Liver (tissue), 9 donors: Measurements from ENCODE around the gene GNG8. TPM values are rescaled to one million over a fixed set of nuclear protein-coding genes. Genes with fewer than 3 reads are reported as not detected.

ENCODE experiments used
- DNase-seq: peaks from one replicate; pipeline ENCODE4 v3.0.0-alpha.2; 2017; ENCODE audit warnings: low spot score
- H3K27ac ChIP-seq, 2 donors: one replicate each; pipeline ENCODE4 v1.7.0; 2013; ENCODE audit warnings: inconsistent platforms in 2 of 2, low read length in 2 of 2, control low read depth in 1 of 2, low read depth in 1 of 2, mild to moderate bottlenecking in 1 of 2
- H3K27me3 ChIP-seq, 4 donors: one replicate each; pipeline versions ENCODE4 v1.6.1 to v1.7.0; 2013; ENCODE audit warnings: low read length in 3 of 4, inconsistent platforms in 1 of 4, mild to moderate bottlenecking in 1 of 4, moderate library complexity in 1 of 4; ENCODE audit not compliant: control insufficient read depth in 4 of 4, insufficient read depth in 4 of 4
- H3K36me3 ChIP-seq, 4 donors: one replicate each; pipeline versions ENCODE4 v1.6.1 to v1.7.0; 2013; ENCODE audit warnings: low read length in 3 of 4, mild to moderate bottlenecking in 3 of 4, low read depth in 1 of 4, moderate library complexity in 1 of 4; ENCODE audit not compliant: control insufficient read depth in 4 of 4, insufficient read depth in 3 of 4
- H3K4me1 ChIP-seq, 4 donors: one replicate each; pipeline versions ENCODE4 v1.6.1 to v1.7.0; 2013; ENCODE audit warnings: low read length in 3 of 4, mild to moderate bottlenecking in 3 of 4, moderate library complexity in 1 of 4; ENCODE audit not compliant: control insufficient read depth in 4 of 4, insufficient read depth in 4 of 4
- H3K4me3 ChIP-seq, 3 donors: one replicate each; pipeline versions ENCODE4 v1.6.1 to v1.7.0; 2013; ENCODE audit warnings: low read length in 3 of 3, control low read depth in 1 of 3, low read depth in 1 of 3, mild to moderate bottlenecking in 1 of 3
- H3K9ac ChIP-seq, 2 donors: one replicate each; pipeline ENCODE4 v1.7.0; 2013; ENCODE audit warnings: low read length in 2 of 2, mild to moderate bottlenecking in 2 of 2, moderate library complexity in 2 of 2, control low read depth in 1 of 2, low read depth in 1 of 2
- H3K9me3 ChIP-seq, 4 donors: one replicate each; pipeline versions ENCODE4 v1.6.1 to v1.7.0; 2013; ENCODE audit warnings: low read length in 3 of 4; ENCODE audit not compliant: control insufficient read depth in 4 of 4
- CTCF ChIP-seq: fragments of 150-350 bp; IDR thresholded peaks from 2 replicates; pipeline ENCODE4 v1.5.1; 2017; ENCODE audit warnings: improper control_type of control experiment, low read depth, low read length; ENCODE audit not compliant: missing input control
- EGR1 ChIP-seq, 2 donors: IDR thresholded peaks; 2 replicates each; pipeline ENCODE4 v1.6.1; 2016 to 2018; ENCODE audit warnings: antibody characterized with exemption in 2 of 2, low read depth in 2 of 2
- FOXA1 ChIP-seq: IDR thresholded peaks from 2 replicates; pipeline ENCODE4 v1.6.1; 2016; ENCODE audit warnings: antibody characterized with exemption
- FOXA2 ChIP-seq: IDR thresholded peaks from 2 replicates; pipeline ENCODE4 v1.6.1; 2016; ENCODE audit warnings: antibody characterized with exemption
- GABPA ChIP-seq, 2 donors: IDR thresholded peaks in 1 of 2; conservative IDR thresholded peaks in 1 of 2; 2 replicates each; pipeline ENCODE4 v1.6.1; 2016; ENCODE audit warnings: antibody characterized with exemption in 2 of 2, mild to moderate bottlenecking in 1 of 2, moderate library complexity in 1 of 2
- HNF4A ChIP-seq, 2 donors: conservative IDR thresholded peaks; 2 replicates each; pipeline ENCODE4 v1.6.1; 2016; ENCODE audit warnings: antibody characterized with exemption in 2 of 2, mild to moderate bottlenecking in 2 of 2
- HNF4G ChIP-seq: IDR thresholded peaks from 2 replicates; pipeline ENCODE4 v1.6.1; 2016; ENCODE audit warnings: antibody characterized with exemption
- MAX ChIP-seq: IDR thresholded peaks from 2 replicates; pipeline ENCODE4 v1.6.1; 2016; ENCODE audit warnings: antibody characterized with exemption
- NR2F2 ChIP-seq: IDR thresholded peaks from 2 replicates; pipeline ENCODE4 v1.6.1; 2016; ENCODE audit warnings: antibody characterized with exemption
- RAD21 ChIP-seq, 2 donors: IDR thresholded peaks; 2 replicates each; pipeline ENCODE4 v1.6.1; 2016; ENCODE audit warnings: antibody characterized with exemption in 2 of 2, mild to moderate bottlenecking in 2 of 2
- REST ChIP-seq: IDR thresholded peaks from 2 replicates; pipeline ENCODE4 v1.6.1; 2016; ENCODE audit warnings: antibody characterized with exemption, mild to moderate bottlenecking
- RXRA ChIP-seq, 2 donors: IDR thresholded peaks; 2 replicates each; pipeline ENCODE4 v1.6.1; 2017 to 2018; ENCODE audit warnings: antibody characterized with exemption in 2 of 2, mild to moderate bottlenecking in 1 of 2
- SP1 ChIP-seq: IDR thresholded peaks from 2 replicates; pipeline ENCODE4 v1.6.1; 2018; ENCODE audit warnings: antibody characterized with exemption, mild to moderate bottlenecking
- TAF1 ChIP-seq: conservative IDR thresholded peaks from 2 replicates; pipeline ENCODE4 v1.6.1; 2016; ENCODE audit warnings: antibody characterized with exemption, mild to moderate bottlenecking
- YY1 ChIP-seq: IDR thresholded peaks from 2 replicates; pipeline ENCODE4 v1.6.1; 2016; ENCODE audit warnings: antibody characterized with exemption, mild to moderate bottlenecking
- WGBS: extraction: QIAGEN DNeasy Blood & Tissue Kit; methylation state at CpG from one replicate; pipeline ENCODE4 v1.1.7; 2013; 5-methylcytosine and 5-hydroxymethylcytosine counted together
- polyA plus RNA-seq, 2 donors: library from polyadenylated mRNA; stranded (reverse) in 1 of 2; unstranded in 1 of 2; fragments of 200-250 nt in 1 of 2; fragments of >200 nt in 1 of 2; fragmentation: Nextera tagmentation in 1 of 2; extraction: Ambion mirVana in 1 of 2; gene quantifications; one replicate each; pipeline versions ENCODE4 v1.2.1 to v1.2.3, GENCODE V29; 2013 to 2015
- total RNA-seq, 2 donors: library from RNA; depleted of rRNA; stranded (reverse); fragments of >200 nt; gene quantifications; one replicate each; pipeline ENCODE4 v1.2.3, GENCODE V29; 2014
- donor health status: healthy.
- donor health status: healthy.
- donor health status: healthy.
- donor health status: healthy.
- donor health status: healthy.

Gene GNG8
- total and polyA plus RNA-seq, 4 donors = not detected

GRCh38 chr19:46586294-46586693 lies 49.7 kb downstream of the GNG8 start:
- Histone ChIP-seq H3K4me3 (no peak overlapping the region), H3K9ac (no peak overlapping the region), H3K27ac (no peak overlapping the region), H3K27me3 (no peaks in the 10 kb centered on the region), H3K36me3 (no peaks in the 10 kb centered on the region), H3K4me1 (no peaks in the 10 kb centered on the region), H3K9me3 (no peaks in the 10 kb centered on the region)
- TF ChIP-seq RXRA (IDR thresholded peaks at IDR 0.05) (no peak), NR2F2 (no peak), FOXA1 (no peak), YY1 (no peak), HNF4G (no peak), GABPA (IDR thresholded peaks at IDR 0.05 in 1 of 2, conservative IDR thresholded peaks at IDR 0.05 in 1 of 2) (no peak), RAD21 (IDR thresholded peaks at IDR 0.05) (no peak), EGR1 (IDR thresholded peaks at IDR 0.05; ENCODE audit: low read depth in 2 of 2) (no peak), MAX (no peak), TAF1 (no peak), SP1 (no peak), HNF4A (conservative IDR thresholded peaks at IDR 0.05) (no peak), FOXA2 (no peak), REST (no peak)
- WGBS = 82% methylated on average over 4 of the region's 4 CpGs
- DNase-seq = no peak

- Histone ChIP-seq H3K27me3 (no peaks in the 10 kb centered on the region), H3K27ac (no peak overlapping the region), H3K36me3 (no peaks in the 10 kb centered on the region), H3K4me3 (no peak overlapping the region), H3K9ac (no peak overlapping the region), H3K9me3 (no peaks in the 10 kb centered on the region), H3K4me1 (no peaks in the 10 kb centered on the region)
- 93% methylated on average over 1 of the region's 1 CpG for WGBS
- no peak for TF ChIP-seq TAF1
- TF ChIP-seq YY1 = no peak
- no peak for TF ChIP-seq FOXA2
- TF ChIP-seq CTCF = no peak
- TF ChIP-seq RXRA (IDR thresholded peaks at IDR 0.05) = no peak
- DNase-seq = no peak
Observed at GRCh38 chr19:46585539-46585938, 50.5 kb downstream of the GNG8 start.

Other genes starting within 250 kb of the GNG8 start
- gene CCDC8, start 222.6 kb downstream of the GNG8 start, total RNA-seq = 1 to 10 TPM in 1 of 2 donors, under 1 TPM in 1; 0.75 to 5.9 TPM
- under 1 TPM; 0.18 to 0.48 TPM for gene CCDC8, start 222.6 kb downstream of the GNG8 start, polyA plus RNA-seq
- gene PNMA8C, start 207.3 kb downstream of the GNG8 start, total RNA-seq = under 1 TPM in 1 of 2 donors, not detected in 1; under 0.01 TPM
- gene PNMA8C, start 207.3 kb downstream of the GNG8 start, polyA plus RNA-seq = not detected
- gene PNMA8A, start 164.6 kb downstream of the GNG8 start, total RNA-seq = under 1 TPM; 0.17 to 0.93 TPM
- gene PNMA8A, start 164.6 kb downstream of the GNG8 start, polyA plus RNA-seq = under 1 TPM in 1 of 2 donors, not detected in 1; 0.22 TPM
- under 1 TPM; 0.51 to 0.59 TPM for gene PNMA8B, start 140.3 kb downstream of the GNG8 start, total RNA-seq
- under 1 TPM; 0.15 to 0.27 TPM for gene PNMA8B, start 140.3 kb downstream of the GNG8 start, polyA plus RNA-seq
- 100 to 1,000 TPM in 1 of 2 donors, 10 to 100 TPM in 1; 73.3 to 112 TPM for gene CALM3, start 34.9 kb downstream of the GNG8 start, total RNA-seq
- gene CALM3, start 34.9 kb downstream of the GNG8 start, polyA plus RNA-seq = 10 to 100 TPM; 51.4 to 90.0 TPM
- 1 to 10 TPM; 1.4 to 2.8 TPM for gene PTGIR, start 11.1 kb downstream of the GNG8 start, total RNA-seq
- gene PTGIR, start 11.1 kb downstream of the GNG8 start, polyA plus RNA-seq = 1 to 10 TPM; 2.9 to 5.9 TPM
- gene DACT3, start 25.0 kb upstream of the GNG8 start, total RNA-seq = 1 to 10 TPM; 1.0 to 1.1 TPM
- 1 to 10 TPM in 1 of 2 donors, under 1 TPM in 1; 0.32 to 1.4 TPM for gene DACT3, start 25.0 kb upstream of the GNG8 start, polyA plus RNA-seq
- 10 to 100 TPM in 1 of 2 donors, 1 to 10 TPM in 1; 8.5 to 14.4 TPM for gene PRKD2, start 80.9 kb upstream of the GNG8 start, total RNA-seq
- gene PRKD2, start 80.9 kb upstream of the GNG8 start, polyA plus RNA-seq = 10 to 100 TPM in 1 of 2 donors, 1 to 10 TPM in 1; 7.3 to 10.0 TPM
- gene FKRP, start 109.9 kb upstream of the GNG8 start, total RNA-seq = 10 to 100 TPM in 1 of 2 donors, 1 to 10 TPM in 1; 7.5 to 11.1 TPM
- gene FKRP, start 109.9 kb upstream of the GNG8 start, polyA plus RNA-seq = 1 to 10 TPM; 2.5 to 8.8 TPM
- 10 to 100 TPM; 29.4 to 29.9 TPM for gene STRN4, start 110.2 kb upstream of the GNG8 start, total RNA-seq
- 10 to 100 TPM in 1 of 2 donors, 1 to 10 TPM in 1; 9.5 to 20.2 TPM for gene STRN4, start 110.2 kb upstream of the GNG8 start, polyA plus RNA-seq
- gene SLC1A5, start 152.4 kb upstream of the GNG8 start, total RNA-seq = 10 to 100 TPM in 1 of 2 donors, 1 to 10 TPM in 1; 6.2 to 90.8 TPM
- gene SLC1A5, start 152.4 kb upstream of the GNG8 start, polyA plus RNA-seq = 1 to 10 TPM; 1.5 to 6.0 TPM
- 10 to 100 TPM; 28.3 to 71.2 TPM for gene AP2S1, start 214.6 kb upstream of the GNG8 start, total RNA-seq
- gene AP2S1, start 214.6 kb upstream of the GNG8 start, polyA plus RNA-seq = 100 to 1,000 TPM in 1 of 2 donors, 10 to 100 TPM in 1; 86.9 to 168 TPM
- gene ARHGAP35, start 224.8 kb upstream of the GNG8 start, total RNA-seq = 10 to 100 TPM; 26.3 to 49.2 TPM
- 10 to 100 TPM; 15.5 to 17.2 TPM for gene ARHGAP35, start 224.8 kb upstream of the GNG8 start, polyA plus RNA-seq